SHP77 treated with DMSO at 0.1 percent for 48 hours (cell line): ENCODE results near the gene MMRN2.

Experiments used
- DNase-seq: peaks from one replicate; lab custom pipeline; 2025; lab: John Stamatoyannopoulos, UW

Gene MMRN2

DNA sequence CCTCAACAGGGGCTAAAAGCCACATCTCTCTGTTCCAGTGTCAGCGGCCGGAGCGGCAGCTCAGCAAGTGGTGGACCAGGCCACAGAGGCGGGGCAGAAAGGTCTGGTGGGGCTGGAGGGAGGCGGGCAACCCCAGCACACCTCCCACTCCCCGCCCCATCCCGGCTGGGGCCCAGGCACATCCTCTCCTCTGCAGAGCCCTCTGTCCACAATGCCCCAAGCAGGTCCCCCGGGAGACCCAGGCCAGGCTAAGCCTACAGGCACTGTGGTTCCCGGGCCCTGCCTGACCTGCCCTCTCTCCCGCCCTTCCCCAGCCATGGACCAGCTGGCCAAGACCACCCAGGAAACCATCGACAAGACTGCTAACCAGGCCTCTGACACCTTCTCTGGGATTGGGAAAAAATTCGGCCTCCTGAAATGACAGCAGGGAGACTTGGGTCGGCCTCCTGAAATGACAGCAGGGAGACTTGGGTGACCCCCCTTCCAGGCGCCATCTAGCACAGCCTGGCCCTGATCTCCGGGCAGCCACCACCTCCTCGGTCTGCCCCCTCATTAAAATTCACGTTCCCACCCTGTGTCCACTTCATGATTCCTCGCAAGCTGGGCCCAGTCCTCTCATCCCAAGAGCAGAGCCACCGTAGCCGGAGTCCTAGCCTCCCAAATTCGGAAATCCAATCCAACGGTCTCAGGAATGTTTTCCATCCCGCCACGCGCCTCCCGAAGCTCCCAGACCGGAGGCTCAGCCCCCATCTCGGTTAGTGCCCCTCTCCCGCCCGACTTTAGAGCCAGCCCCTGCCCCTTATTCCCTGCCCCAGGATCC is 13.0 kb upstream of the MMRN2 start:
- DNase-seq = no peak

DNA sequence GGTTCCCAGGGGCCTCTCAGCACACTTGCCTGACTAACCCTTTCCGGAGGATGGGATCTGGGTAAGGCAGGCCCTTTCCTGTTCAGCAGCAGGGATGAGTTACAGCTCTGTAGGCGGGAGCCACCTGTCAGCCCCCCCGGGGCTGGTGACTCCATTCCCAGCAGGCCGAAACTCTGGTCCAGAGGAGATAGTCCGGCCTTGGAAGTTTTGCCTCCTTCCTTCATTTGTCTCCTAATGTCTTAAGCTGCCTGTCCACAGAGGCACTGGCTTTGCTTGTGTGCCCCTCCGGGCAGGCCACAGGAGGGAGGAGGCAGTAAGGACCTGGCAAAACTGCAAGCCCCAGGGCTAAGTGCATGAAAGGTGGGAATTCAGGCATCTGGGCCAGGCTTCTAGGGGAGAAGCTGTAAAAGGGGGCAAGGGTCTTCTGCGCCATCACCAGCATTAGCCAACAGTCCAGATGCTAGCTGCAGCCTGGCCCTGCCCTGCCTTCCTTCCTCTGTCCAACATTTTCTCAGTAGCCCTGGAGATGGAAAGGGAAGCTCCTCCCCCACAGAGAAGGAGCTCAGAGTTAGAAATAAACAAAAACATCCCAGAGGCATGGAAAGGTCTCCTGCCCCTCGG is 12.1 kb upstream of the MMRN2 start:
- no peak for DNase-seq

GRCh38 chr10:86968994-86969355 is 11.6 kb upstream of the MMRN2 start:
- no peak for DNase-seq

GRCh38 chr10:86968271-86968993 is 11.0 kb upstream of the MMRN2 start, which contains the start of gene ADIRF:
Gene ADIRF, plus strand, starts transcription at chr10:86968482. Its CDS starts 63 bp downstream, at chr10:86968545.
- no peak for DNase-seq

DNA sequence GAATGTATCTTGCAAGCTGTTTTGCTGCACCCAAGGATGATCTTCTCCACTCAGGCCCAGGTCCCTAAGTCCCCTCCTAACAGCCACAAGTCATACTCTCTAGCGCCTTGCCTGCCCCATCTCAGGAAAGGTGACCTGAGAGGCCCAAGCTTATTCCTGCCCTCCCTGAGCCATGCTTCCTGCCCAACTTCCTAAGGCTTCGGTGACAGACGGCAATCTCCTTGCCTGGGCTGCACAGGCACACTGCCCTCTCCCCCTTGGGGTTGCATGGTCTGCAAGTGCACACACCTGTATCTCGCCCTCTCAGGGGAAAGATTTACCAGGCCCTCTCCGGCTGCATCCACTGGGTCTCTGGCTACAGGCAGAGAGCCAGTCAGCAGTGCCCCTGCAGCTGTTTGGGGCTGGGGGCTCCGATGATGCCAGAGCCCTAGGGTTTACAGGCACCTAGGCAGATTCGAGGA is 10.1 kb upstream of the MMRN2 start:
- no peak for DNase-seq

DNA sequence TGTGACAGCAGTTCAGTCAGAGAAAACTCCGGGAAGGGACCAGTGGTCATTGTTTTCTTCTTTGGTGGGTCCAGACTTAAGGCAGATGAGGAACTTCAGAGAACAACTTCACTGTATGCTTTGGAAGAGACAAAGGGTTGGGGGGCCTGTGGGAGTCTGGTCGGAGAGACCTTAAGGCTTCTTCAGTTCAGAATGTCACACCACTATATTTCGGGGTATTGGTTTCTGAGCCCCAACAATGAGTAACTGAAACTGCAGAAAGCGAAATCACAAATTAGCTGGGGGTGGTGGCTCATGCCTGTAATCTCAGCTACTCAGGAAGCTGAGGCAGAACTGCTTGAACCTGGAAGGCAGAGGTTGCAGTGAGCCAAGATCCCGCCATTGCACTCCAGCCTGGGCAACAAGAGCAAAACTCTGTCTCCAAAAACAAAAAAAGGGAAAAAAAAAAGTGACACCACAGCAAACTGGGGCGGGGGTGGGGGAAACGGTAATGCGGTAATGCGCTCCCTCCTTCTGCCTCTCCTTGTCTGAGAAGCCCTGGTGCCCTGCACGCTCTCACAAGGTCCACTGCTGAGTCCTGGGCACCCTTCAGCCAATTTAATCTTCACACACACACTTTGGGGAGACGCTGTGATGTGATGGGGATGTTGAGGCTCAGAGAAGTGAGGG is 8.7 kb upstream of the MMRN2 start:
- DNase-seq = no peak

GRCh38 chr10:86964847-86965190 is 7.4 kb upstream of the MMRN2 start:
- no peak for DNase-seq

GRCh38 chr10:86964061-86964846 is 6.8 kb upstream of the MMRN2 start:
- no peak for DNase-seq

- no peak for DNase-seq
Observed at GRCh38 chr10:86963341-86963919, 6.0 kb upstream of the MMRN2 start.

- DNase-seq = no peak
Observed at GRCh38 chr10:86962981-86963310, 5.5 kb upstream of the MMRN2 start.

DNA sequence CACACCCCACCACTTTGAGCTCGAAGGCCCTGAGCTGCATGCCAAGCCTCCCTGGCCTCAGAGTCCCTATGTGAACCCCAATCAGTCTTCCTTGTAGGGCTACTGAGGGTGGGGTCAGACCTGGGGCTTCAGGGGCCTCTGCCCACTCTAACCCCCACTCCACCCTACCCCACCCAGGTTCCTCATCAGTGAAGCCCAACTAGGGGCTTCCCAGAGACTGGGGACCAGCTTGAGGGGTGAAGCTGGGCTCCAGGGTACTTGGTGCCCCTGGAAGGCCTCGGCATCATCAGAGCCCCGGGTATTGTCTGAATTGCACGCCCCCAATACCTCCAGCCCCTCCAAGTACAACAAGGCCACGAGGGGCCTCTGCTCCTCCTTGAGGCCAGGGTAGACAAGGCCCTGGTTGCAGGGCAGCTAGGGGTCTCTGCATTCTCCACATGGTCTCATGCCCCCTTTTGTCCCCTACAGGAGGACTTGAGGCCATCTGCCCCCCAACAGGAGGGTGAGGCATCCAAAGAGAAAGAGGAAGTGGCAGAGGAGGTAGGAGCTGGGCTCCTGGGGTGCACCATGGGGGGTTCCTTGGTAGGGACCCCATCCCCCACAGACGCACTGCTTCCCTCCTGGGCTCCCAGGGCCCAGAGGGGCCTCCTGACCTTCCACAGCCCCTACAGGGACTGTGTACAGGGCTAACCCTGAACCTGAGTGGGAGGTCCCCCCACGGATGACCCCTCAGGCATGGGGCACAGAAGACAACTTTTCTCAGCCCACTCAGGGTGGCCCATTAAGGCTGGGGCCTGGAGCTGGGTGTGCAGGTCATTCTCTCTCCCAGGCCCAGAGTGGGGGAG is 4.9 kb upstream of the MMRN2 start:
- DNase-seq = no peak

GRCh38 chr10:86961481-86962091 is 4.2 kb upstream of the MMRN2 start:
- no peak for DNase-seq

- no peak for DNase-seq
Observed at GRCh38 chr10:86960863-86961434, 3.5 kb upstream of the MMRN2 start.

DNA sequence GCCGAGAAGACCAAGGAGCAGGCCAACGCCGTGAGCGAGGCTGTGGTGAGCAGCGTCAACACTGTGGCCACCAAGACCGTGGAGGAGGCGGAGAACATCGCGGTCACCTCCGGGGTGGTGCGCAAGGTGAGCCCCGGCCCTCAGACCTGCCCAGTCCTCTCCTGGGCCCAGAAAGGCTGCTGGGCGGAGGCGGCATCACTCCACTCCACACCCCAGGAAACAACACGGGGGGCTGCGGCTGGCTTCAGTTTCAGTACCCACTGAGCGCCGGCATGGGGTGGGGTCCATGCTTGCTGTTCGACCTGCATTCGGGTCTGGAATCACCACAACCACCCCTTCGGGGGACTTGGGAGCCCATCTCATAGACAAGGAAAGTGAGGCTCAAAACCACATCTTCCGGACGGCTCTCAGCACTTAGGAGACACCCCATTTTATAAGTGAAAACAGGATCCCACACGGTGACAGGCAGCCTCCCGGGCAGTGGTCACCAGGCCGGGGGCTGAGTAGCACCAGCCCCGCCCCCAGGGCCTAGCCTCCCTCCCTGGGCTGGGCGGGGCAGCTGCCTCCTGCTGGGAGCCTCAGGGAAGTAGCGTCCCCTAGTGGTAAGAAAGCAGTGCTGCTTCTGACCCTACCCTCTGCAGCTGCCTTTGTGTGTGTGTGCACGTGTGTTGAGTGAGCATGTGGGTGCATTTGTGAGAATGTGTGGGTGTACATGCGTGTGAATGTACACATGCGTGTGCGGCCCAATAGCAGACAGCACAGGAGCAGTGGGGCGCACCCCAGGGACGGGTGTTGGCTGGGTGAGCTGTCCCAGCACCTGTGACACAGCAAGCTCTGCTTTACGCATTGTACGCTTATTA is 2.8 kb upstream of the MMRN2 start:
- DNase-seq = no peak

DNA sequence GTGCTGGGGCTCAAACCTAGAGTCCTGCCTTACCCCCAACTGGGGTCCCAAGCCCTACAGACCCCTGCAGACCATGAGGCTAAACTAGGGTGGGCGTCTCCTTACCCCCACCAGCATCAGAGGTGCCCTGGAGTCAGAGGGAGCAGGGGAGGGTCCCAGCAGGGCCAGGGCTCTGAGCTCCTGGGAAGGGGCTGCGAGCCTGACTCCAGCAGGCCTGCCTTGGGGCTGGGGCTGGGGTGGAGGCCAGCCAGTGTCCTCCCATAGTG is 2.3 kb upstream of the MMRN2 start:
- DNase-seq = no peak

DNA sequence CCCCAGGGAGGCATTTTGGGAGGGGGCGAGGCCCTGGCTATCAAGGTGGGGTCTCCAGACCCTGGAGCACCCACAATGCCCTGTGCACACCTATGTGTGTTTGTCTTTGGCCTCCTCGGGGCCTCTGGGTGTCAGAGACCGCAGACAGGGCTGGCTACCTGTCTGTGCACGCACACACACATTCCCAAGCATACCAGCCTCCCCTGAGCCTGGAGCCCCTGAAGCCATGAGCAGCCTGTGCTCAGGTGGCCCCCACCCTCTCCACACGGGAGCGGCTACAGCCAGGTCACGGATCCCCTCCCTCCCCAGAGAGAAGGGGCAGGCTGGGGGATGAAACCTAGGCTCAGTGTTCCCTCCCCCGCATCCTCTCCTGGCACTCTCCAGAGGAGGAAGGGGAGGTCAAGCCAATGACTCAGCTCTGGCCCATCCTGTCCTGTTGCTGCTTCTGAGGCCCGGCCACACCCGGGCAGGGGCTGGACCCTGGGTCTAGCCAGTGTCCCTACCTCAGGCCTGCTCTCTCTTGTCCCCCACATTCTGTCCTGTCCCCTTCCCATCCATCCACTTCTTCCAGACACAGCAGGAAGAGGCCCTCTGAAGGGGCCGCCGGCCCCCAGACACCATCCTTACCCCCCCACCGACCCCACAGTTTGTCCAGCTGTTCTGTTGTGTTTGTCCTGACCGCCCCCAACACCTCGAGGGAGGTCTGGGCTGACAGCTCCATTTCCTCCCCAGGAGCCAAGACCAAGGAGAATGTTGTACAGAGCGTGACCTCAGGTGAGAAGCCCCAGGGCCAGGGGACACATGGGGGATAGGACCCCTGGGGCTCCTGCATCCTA is 1.7 kb upstream of the MMRN2 start:
- DNase-seq = no peak

GRCh38 chr10:86958116-86958900 is 893 bp upstream of the MMRN2 start, which contains the start of gene SNCG:
Gene SNCG, plus strand, starts transcription at chr10:86958599. Its CDS starts 99 bp downstream, at chr10:86958698.
- DNase-seq = no peak
